Activated naive CD4-positive, alpha-beta T cell (primary cell): Measurements from ENCODE around the gene GRID2IP.
"Not testable (repeated sequence)": the region's sequence is repeated elsewhere in the genome, so short reads cannot be mapped to it uniquely, and the experiment has no call there.

Experiments
- DNase-seq, 4 experiments: peaks; one replicate each; lab custom pipeline; 2025; lab: John Stamatoyannopoulos, UW

The GRID2IP gene

GRCh38 chr7:6551016-6551511 lies at the start of gene GRID2IP:
GRID2IP (minus strand) TSS chr7:6551461; CDS start chr7:6551436, 25 bp downstream.
- no peak for DNase-seq

- no peak for DNase-seq
Measured at GRCh38 chr7:6600093-6600492, 48.8 kb upstream of the GRID2IP start.

GRCh38 chr7:6590645-6591110 lies 39.4 kb upstream of the GRID2IP start:
- no peak for DNase-seq

- DNase-seq = peak; percentile 59 to 81 (median 65)
Measured at GRCh38 chr7:6589829-6590644, 38.8 kb upstream of the GRID2IP start, which contains the start of gene INTS15. INTS15 (plus strand) TSS chr7:6590021; CDS start chr7:6590284, 263 bp downstream.

GRCh38 chr7:6589151-6589828 lies 38.0 kb upstream of the GRID2IP start:
- DNase-seq = no peak

GRCh38 chr7:6588566-6588965 lies 37.3 kb upstream of the GRID2IP start:
- no peak for DNase-seq

GRCh38 chr7:6585746-6586432 lies 34.6 kb upstream of the GRID2IP start:
- not testable (repeated sequence) for DNase-seq

- DNase-seq = no peak
Measured at GRCh38 chr7:6579446-6579845, 28.2 kb upstream of the GRID2IP start.

GRCh38 chr7:6578114-6579084 lies 27.1 kb upstream of the GRID2IP start:
- DNase-seq = no peak

- DNase-seq = peak; percentile 62 to 80 (median 68)
Measured at GRCh38 chr7:6577369-6578113, 26.3 kb upstream of the GRID2IP start, which contains the start of gene ZDHHC4. ZDHHC4 (plus strand) TSS chr7:6577454; CDS start chr7:6580562, 3,108 bp downstream.

GRCh38 chr7:6576867-6577368 lies 25.7 kb upstream of the GRID2IP start:
- not testable (repeated sequence) for DNase-seq

GRCh38 chr7:6576024-6576866 lies 25.0 kb upstream of the GRID2IP start:
- DNase-seq = no peak

GRCh38 chr7:6575281-6576023 lies 24.2 kb upstream of the GRID2IP start:
- DNase-seq = no peak

- no peak for DNase-seq
Measured at GRCh38 chr7:6571160-6571779, 20.0 kb upstream of the GRID2IP start.

GRCh38 chr7:6567886-6568285 lies 16.6 kb upstream of the GRID2IP start:
- no peak for DNase-seq

- DNase-seq = no peak
Measured at GRCh38 chr7:6565655-6566054, 14.4 kb upstream of the GRID2IP start.

- DNase-seq = no peak
Measured at GRCh38 chr7:6563936-6564770, 12.9 kb upstream of the GRID2IP start.
